Measurements from ENCODE around the gene GCK.

The GCK gene

DNA sequence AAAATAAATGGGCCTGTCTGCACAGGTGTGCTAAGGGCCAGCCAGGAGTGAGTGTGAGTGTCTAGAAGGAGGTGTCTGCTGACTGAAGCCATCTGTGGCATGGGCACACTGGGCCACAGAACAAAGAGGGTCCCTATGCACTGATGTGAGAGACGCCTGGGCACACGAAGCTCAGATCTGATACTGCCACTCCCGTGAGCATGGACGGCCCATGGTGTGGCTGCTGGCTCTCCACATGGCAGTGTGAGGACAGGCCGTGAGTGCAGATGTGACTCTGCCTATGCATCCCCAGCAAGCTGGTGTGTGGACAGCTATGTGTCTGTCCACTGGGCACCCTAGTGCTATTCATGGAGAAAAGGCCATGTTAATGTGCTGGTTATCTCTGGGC, 35.3 kb downstream of the GCK start:
- no peak for DNase-seq

DNA sequence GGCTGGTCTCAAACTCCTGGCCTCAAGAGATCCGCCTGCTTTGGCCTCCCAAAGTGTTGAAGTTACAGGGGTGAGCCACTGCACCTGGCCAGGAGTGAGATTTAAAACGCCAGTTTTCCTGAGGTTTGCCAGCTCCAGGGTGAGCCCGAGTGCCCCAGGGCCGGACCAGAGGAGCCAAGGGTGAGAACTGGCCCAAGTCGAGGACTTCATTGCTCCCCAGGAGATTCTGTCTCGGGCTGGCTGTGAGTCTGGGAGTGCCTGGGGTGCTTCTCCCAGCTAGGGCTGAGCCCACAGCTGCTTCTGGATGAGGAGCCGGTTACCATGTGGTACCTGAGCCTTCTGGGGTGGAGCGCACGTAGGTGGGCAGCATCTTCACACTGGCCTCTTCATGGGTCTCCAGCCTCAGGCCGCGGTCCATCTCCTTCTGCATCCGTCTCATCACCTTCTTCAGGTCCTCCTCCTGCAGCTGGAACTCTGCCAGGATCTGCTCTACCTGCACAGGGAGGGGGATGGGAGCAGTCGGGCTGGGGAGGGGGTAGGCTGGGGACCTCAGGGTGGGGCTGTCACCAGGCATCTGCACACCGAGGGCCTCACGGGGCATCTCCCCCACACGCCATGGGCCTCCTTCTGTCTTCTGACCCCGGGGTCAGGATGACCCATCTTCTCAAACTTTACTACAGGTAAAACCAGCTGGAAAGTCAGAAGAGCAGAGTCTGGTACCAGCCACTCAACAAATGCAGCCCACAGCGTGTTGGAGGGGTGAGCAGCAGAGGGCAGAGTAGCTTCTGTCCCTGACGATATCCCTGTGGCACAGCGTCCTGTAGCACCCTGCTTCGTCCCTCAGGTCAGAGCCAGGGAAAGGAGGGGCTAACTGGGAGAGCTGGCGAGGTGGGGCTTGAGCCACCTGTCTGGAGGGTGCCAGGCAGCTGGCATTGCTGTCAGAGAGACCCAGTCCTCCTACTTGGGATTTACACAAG, 36.0 kb downstream of the GCK start:
- no peak for DNase-seq

- no peak for DNase-seq
Measured at GRCh38 chr7:44151956-44152355, 37.3 kb downstream of the GCK start.

DNA sequence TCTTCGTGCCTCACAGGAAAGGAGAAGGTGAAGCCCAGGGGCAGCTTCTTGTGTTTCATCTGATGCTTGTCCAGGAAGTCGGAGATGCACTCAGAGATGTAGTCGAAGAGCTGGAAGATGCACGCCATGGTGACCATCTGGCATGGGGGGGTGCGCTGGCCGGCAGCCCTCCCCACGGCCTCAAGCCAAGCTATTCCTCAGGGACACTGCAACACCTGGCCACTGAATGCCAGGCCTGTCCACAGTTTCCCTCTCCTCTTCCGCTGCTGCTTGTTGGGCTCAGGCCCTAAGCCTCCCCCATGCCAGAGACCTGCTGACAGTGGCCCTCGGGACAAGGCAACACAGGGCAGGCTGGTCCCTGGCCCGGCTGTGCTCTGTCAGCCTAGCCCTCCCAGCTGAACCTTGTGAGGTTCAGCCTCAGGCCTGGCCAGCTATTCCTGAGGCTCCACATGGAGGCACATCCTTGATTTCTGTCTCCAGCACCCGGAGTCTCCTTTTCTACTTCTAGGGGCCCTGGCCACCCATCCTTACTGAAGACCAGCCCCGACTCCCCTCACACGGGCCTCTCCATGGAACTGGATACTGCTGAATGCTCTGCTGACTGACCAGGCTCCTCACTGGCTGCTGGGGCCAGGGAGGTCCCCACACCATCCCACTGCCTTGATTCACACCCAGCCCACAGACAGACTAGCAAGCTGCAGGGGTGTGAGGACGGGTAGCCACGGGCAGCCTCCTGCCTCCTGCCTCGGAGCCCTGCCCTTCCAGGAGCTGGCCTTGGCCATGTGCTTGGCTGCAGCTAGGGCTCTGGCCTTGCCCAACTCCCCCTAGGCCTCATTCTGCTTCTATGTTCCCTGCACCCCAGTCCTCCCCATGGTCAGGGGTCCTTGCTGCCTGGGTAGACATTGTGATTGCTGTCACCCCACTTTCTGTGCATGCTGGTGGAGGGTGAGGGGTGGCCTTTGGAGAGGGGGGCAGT, 38.0 kb downstream of the GCK start:
- DNase-seq, result no peak

DNA sequence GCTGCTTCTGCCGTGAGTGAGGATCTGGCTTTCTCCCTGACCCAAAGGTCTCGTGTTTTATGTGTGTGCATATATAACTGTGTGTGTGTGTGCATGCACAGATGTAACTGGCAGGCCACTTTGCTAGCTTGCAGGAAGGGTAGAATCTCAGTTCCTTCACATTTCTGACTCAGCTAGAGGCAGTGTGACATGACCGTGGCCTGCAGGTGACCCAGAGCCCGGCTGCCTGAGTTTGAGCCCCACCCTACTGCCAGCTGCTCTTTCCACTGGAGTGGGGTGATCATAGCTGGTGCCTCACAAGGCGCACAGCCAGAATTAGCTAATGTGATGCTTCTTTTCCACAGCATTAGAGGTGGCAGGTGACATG, 38.8 kb downstream of the GCK start:
- DNase-seq, result no peak

- DNase-seq, result no peak
Measured at GRCh38 chr7:44149571-44150465, 39.4 kb downstream of the GCK start.

- no peak for DNase-seq
Measured at GRCh38 chr7:44148961-44149536, 40.2 kb downstream of the GCK start.

DNA sequence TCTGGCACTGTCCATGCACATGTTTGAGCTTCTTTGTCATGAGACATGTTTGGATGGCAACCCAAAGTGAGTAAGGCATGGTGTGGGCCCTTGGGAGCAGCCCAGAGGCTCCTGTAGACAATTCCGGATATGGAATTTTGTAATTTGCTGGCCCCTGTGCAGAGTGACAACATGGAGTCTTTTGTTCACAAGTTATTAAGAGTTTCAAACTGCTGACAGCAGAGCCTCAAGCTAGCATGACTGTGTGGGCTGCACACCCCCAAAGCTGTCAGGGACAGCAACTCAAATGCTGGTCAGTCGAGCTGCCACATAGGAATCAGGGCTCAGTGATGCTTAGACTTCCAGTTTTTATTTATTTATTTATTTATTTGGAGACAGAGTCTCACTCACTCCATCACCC, 41.1 kb downstream of the GCK start:
- no peak for DNase-seq

DNA sequence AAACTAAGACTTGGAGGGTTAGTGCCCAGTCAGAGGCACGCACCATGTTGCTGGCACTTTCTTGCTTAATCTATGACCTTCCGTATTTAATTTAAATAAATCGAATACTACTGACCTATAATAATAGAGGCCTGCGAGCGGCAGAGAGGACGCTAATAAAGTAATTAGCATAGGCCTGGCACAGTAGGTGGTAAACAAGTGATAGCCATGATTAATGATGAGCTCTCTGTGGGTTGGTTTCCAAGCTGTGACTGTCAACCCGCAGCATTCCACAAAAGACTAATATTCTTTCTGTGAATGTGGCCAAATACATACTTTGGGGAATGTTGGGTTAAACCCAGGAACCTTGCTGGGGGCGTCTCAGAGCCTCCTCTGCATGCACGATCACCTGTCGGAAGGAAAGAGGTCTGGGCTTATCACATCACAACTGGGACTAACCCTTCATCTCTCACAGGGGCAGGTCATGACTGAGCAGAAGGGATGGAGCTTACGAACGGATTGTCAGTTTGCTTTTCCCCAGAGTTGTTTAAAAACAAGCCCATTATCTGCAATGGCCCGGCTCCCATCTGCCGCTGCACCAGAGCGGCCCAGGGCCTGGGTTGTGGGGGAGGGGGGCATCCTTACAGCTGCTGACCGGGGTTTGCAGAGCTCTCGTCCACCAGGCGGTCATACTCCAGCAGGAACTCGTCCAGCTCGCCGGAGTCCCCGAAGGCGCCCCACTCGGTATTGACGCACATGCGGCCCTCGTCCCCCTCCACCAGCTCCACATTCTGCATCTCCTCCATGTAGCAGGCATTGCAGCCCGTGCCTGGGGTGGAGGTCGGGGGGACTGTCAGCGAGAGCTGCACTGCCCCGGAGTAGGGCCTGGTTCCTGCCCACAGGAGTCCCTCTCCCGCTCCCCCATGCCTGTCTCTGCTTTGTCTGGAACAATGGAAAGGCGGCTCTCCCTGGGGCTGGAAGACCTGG, 41.9 kb downstream of the GCK start:
- DNase-seq, result no peak

DNA sequence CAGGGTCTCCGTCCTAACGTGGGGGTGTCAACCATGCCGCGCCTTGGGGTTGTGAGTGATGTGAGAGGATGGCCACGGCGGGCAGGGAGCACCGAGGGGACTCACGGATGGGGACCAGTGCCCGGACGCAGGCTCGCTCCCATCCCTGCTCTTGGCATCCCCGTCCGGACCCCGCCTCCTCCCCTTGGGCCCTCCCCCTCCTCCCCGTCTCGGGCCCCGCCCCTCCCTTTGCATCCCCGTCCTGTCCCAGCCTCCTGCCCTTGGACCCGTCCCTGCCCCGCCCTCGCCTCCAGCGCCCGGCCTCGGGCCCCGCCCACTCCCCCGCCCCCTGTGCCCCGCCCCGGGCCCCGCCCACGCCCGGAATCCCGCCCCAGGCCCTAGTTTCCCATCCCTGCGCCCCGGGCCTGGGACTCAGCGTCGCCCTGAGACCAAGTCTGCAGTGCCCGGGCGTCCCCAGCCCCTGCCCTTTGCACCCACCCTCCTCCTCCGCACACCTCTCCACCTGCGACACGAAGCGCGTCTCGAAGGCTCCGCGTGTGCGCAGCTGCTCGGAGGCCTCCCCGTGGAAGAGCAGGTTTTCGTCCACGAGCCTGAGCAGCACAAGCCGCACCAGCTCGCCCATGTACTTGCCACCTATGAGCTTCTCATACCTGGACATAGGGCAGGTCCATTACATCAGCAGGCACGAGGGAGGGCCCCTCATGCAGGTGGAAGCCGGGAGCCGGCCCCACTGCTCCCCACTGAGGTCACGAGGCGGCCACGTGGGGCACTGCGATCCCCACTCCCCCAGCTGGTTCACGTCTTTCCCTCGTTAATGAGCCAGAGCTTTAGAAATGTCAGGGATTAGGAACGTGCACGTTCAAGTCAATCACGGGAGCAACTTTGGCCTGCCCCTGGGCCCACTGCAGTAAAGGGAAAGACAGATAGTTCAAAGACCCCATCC, 43.0 kb downstream of the GCK start:
- peak; percentile 67 for DNase-seq

- DNase-seq, result peak; percentile 37
Measured at GRCh38 chr7:44145479-44145968, 43.7 kb downstream of the GCK start.

GRCh38 chr7:44144968-44145478, 44.2 kb downstream of the GCK start:
- DNase-seq, result no peak

- DNase-seq, result no peak
Measured at GRCh38 chr7:44144426-44144967, 44.7 kb downstream of the GCK start.

GRCh38 chr7:44143646-44144250, 45.5 kb downstream of the GCK start:
- peak; percentile 16 for DNase-seq

GRCh38 chr7:44142028-44142427, 47.2 kb downstream of the GCK start:
- no peak for DNase-seq

GRCh38 chr7:44141221-44141850, 47.9 kb downstream of the GCK start, which contains the start of gene MYL7:
Gene MYL7 (minus strand): TSS chr7:44141332. CDS start chr7:44141305, 27 bp downstream.
- no peak for DNase-seq

DNA sequence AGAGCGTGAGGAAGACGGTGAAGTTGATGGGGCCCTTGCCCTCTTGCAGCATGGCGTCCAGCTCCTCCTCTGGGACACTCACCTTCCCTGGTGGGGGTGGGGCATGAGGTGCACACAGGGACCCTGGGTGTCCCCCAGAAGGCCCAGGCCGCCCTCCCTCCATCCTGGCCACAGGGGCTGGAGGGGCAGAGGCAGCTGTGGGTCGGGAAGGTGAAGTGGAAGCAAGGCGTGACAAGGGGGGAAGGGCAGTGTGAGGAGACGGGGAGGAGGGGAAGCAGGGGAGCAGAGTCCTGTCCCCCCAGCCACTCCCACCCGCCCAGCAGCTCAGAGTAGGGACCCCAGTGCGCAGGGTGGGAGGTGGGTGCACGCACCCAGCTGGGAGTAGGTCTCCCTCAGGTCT, 48.9 kb downstream of the GCK start:
- DNase-seq, result no peak
